GM19193 (cell line): Measurements from ENCODE around the gene ATP6V1G1.

Source experiments
- POLR2A ChIP-seq: IDR thresholded peaks from 4 replicates; pipeline ENCODE4 v1.6.1; 2011; ENCODE audit not compliant: insufficient read depth, insufficient read length; ENCODE audit errors: extremely low read depth

ATP6V1G1 gene

GRCh38 chr9:114587345-114588202 is at the start of gene ATP6V1G1:
Gene ATP6V1G1 (plus strand): TSS chr9:114587769. CDS start chr9:114587839, 70 bp downstream.
- TF ChIP-seq POLR2A = peak; percentile 93

GRCh38 chr9:114538241-114538640 is 49.3 kb upstream of the ATP6V1G1 start:
- no peak for TF ChIP-seq POLR2A

- no peak for TF ChIP-seq POLR2A
These were observed 47.7 kb upstream of the ATP6V1G1 start for GRCh38 chr9:114539701-114540380.

GRCh38 chr9:114545055-114545454 is 42.5 kb upstream of the ATP6V1G1 start:
- no peak for TF ChIP-seq POLR2A

GRCh38 chr9:114546851-114547250 is 40.7 kb upstream of the ATP6V1G1 start:
- no peak for TF ChIP-seq POLR2A

GRCh38 chr9:114549697-114550330 is 37.8 kb upstream of the ATP6V1G1 start:
- TF ChIP-seq POLR2A = no peak

GRCh38 chr9:114551750-114552685 is 35.6 kb upstream of the ATP6V1G1 start:
- TF ChIP-seq POLR2A = no peak

- TF ChIP-seq POLR2A = no peak
These were observed 34.9 kb upstream of the ATP6V1G1 start for GRCh38 chr9:114552706-114553105.

- no peak for TF ChIP-seq POLR2A
These were observed 34.4 kb upstream of the ATP6V1G1 start for GRCh38 chr9:114553202-114553601.

GRCh38 chr9:114555696-114556095 is 31.9 kb upstream of the ATP6V1G1 start:
- TF ChIP-seq POLR2A = no peak

- no peak for TF ChIP-seq POLR2A
These were observed 29.4 kb upstream of the ATP6V1G1 start for GRCh38 chr9:114558027-114558675.

- TF ChIP-seq POLR2A = no peak
These were observed 27.6 kb upstream of the ATP6V1G1 start for GRCh38 chr9:114559830-114560513.

GRCh38 chr9:114560956-114561355 is 26.6 kb upstream of the ATP6V1G1 start:
- TF ChIP-seq POLR2A = no peak
